Loucy (cell line): ENCODE results near the gene SLC5A8.

ENCODE experiments used
- EZH2phosphoT487 ChIP-seq: fragments of 200-600 bp; IDR thresholded peaks from 2 replicates; pipeline ENCODE4 v1.6.1; 2018; ENCODE audit warnings: antibody characterized with exemption, mild to moderate bottlenecking, moderate library complexity, borderline replicate concordance
- TF ChIP-seq, protein P1 (sequence below): fragments of 200-600 bp; sonication (generic); conservative IDR thresholded peaks from 2 replicates; pipeline ENCODE4 v1.5.1; 2014; ENCODE audit warnings: mild to moderate bottlenecking, antibody characterized with exemption, low read length

DNA sequence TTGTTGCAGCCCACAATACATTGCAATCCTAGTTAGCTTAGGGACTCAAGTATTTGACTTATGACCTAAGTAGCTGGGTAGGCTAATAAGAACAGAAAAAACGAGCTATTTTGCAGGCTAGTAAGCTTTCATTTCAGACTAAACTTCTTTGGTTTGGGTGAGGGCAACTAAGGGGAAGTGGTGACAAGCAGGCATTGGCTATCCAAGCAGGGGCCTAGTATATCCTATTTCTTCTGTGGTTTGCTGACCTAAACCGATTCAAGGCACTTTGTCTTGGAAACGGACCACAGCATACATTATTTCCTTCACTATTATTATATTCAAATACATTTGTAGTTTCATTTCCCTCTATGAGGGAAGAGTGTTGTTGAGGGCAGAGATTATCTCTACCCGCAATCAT lies 21.6 kb upstream of the SLC5A8 start:
- TF ChIP-seq, protein P1, sequence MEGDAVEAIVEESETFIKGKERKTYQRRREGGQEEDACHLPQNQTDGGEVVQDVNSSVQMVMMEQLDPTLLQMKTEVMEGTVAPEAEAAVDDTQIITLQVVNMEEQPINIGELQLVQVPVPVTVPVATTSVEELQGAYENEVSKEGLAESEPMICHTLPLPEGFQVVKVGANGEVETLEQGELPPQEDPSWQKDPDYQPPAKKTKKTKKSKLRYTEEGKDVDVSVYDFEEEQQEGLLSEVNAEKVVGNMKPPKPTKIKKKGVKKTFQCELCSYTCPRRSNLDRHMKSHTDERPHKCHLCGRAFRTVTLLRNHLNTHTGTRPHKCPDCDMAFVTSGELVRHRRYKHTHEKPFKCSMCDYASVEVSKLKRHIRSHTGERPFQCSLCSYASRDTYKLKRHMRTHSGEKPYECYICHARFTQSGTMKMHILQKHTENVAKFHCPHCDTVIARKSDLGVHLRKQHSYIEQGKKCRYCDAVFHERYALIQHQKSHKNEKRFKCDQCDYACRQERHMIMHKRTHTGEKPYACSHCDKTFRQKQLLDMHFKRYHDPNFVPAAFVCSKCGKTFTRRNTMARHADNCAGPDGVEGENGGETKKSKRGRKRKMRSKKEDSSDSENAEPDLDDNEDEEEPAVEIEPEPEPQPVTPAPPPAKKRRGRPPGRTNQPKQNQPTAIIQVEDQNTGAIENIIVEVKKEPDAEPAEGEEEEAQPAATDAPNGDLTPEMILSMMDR = no peak
- TF ChIP-seq EZH2phosphoT487 = no peak
